ENCODE measurements around the gene CD200R1. TPM values are rescaled to one million over a fixed set of nuclear protein-coding genes. Genes with fewer than 3 reads are reported as not detected.

Gene CD200R1
- total RNA-seq, 1 donor from 2014 or later, result 1.5 TPM

- no peak overlapping the region for H3K27ac ChIP-seq
- no peak for TF ChIP-seq CTCF (IDR thresholded peaks at IDR 0.05)
- intact Hi-C loops (cut with DNase I), result no loop called here
- H3K36me3 ChIP-seq, result no peaks in the 10 kb centered on the region
- H3K4me1 ChIP-seq, result no peaks in the 10 kb centered on the region
- no peaks in the 10 kb centered on the region for H3K27me3 ChIP-seq (ENCODE audit: low read depth)
- H3K9me3 ChIP-seq, result no peaks in the 10 kb centered on the region
- H3K4me3 ChIP-seq, result no peak overlapping the region
- ATAC-seq, result peak; percentile 24 to 39
- DNase-seq, result no peak
These were observed 8.3 kb downstream of the CD200R1 start for GRCh38 chr3:112966633-112967032.

- ATAC-seq (no peak), DNase-seq (no peak)
- intact Hi-C loops (cut with DNase I), result no loop called here
- TF ChIP-seq CTCF (IDR thresholded peaks at IDR 0.05), result no peak
- no peaks in the 10 kb centered on the region for H3K27me3 ChIP-seq (ENCODE audit: low read depth)
- no peaks in the 10 kb centered on the region for H3K36me3 ChIP-seq
- no peaks in the 10 kb centered on the region for H3K4me1 ChIP-seq
- H3K4me3 ChIP-seq, result no peak overlapping the region
- H3K9me3 ChIP-seq, result no peaks in the 10 kb centered on the region
- no peak overlapping the region for H3K27ac ChIP-seq
These were observed 9.2 kb downstream of the CD200R1 start for GRCh38 chr3:112965656-112966055.

GRCh38 chr3:112963683-112964082 lies 11.2 kb downstream of the CD200R1 start:
- H3K27me3 ChIP-seq (ENCODE audit: low read depth), result no peaks in the 10 kb centered on the region
- DNase-seq (no peak), ATAC-seq (no peak)
- no peak overlapping the region for H3K27ac ChIP-seq
- H3K36me3 ChIP-seq, result no peaks in the 10 kb centered on the region
- intact Hi-C loops (cut with DNase I), result no loop called here
- H3K4me1 ChIP-seq, result no peaks in the 10 kb centered on the region
- no peak for TF ChIP-seq CTCF (IDR thresholded peaks at IDR 0.05)
- no peaks in the 10 kb centered on the region for H3K9me3 ChIP-seq
- H3K4me3 ChIP-seq, result no peak overlapping the region

- no peak for DNase-seq
- intact Hi-C loops (cut with DNase I), result no loop called here
- H3K4me3 ChIP-seq, result no peak overlapping the region
- H3K27me3 ChIP-seq (ENCODE audit: low read depth), result no peaks in the 10 kb centered on the region
- H3K27ac ChIP-seq, result no peak overlapping the region
- TF ChIP-seq CTCF (IDR thresholded peaks at IDR 0.05), result no peak
- no peaks in the 10 kb centered on the region for H3K4me1 ChIP-seq
- no peak for ATAC-seq
- H3K36me3 ChIP-seq, result no peaks in the 10 kb centered on the region
- no peaks in the 10 kb centered on the region for H3K9me3 ChIP-seq
These were observed 15.9 kb downstream of the CD200R1 start for GRCh38 chr3:112958811-112959560.

GRCh38 chr3:112956351-112956750 lies 18.6 kb downstream of the CD200R1 start:
- no peak for DNase-seq

More at GRCh38 chr3:112956351-112956750, 18.6 kb downstream of the CD200R1 start:
- Histone ChIP-seq H3K4me1 (no peaks in the 10 kb centered on the region), H3K36me3 (no peaks in the 10 kb centered on the region), H3K27ac (no peak overlapping the region), H3K9me3 (no peaks in the 10 kb centered on the region), H3K4me3 (no peak overlapping the region), H3K27me3 (ENCODE audit: low read depth) (no peaks in the 10 kb centered on the region)
- TF ChIP-seq CTCF (IDR thresholded peaks at IDR 0.05), result no peak
- no peak for ATAC-seq
- intact Hi-C loops (cut with DNase I), result no loop called here

Data from lower lobe of right lung (tissue), 2 donors.